Tibial nerve (tissue), 4 donors: ENCODE data around the gene CCL20. TPM values are rescaled to one million over a fixed set of nuclear protein-coding genes. Genes with fewer than 3 reads are reported as not detected.
A peak's percentile ranks its signal among the peaks of the same experiment; 100 is the strongest.

Experiments
- DNase-seq, 2 donors: peaks; one replicate each; pipeline ENCODE4 v3.0.0-alpha.2; 2019; ENCODE audit warnings: low spot score in 2 of 2
- H3K27ac ChIP-seq, 4 donors: fragments of 200-600 bp; sonication (generic) in 3 of 4; one replicate each; pipeline ENCODE4 v1.5.1; 2017 to 2019; ENCODE audit warnings: mild to moderate bottlenecking in 1 of 4
- H3K27me3 ChIP-seq, 2 donors: fragments of 200-600 bp; sonication (generic) in 1 of 2; one replicate each; pipeline versions ENCODE4 v1.5.1 to v1.6.0; 2017 to 2019
- H3K36me3 ChIP-seq, 3 donors: fragments of 200-600 bp; sonication (generic); one replicate each; pipeline ENCODE4 v1.5.1; 2018 to 2019
- H3K4me1 ChIP-seq, 4 donors: fragments of 200-600 bp; sonication (generic) in 3 of 4; one replicate each; pipeline ENCODE4 v1.5.1; 2017 to 2019
- H3K4me3 ChIP-seq, 4 donors: fragments of 200-600 bp; sonication (generic) in 3 of 4; one replicate each; pipeline ENCODE4 v1.5.1; 2017 to 2019; ENCODE audit warnings: mild to moderate bottlenecking in 1 of 4, moderate library complexity in 1 of 4
- H3K9me3 ChIP-seq, 4 donors: fragments of 200-600 bp; sonication (generic) in 3 of 4; one replicate each; pipeline ENCODE4 v1.5.1; 2017 to 2019
- CTCF ChIP-seq, 5 experiments: fragments of 200-600 bp in 3 of 5; fragments of 450-650 bp in 2 of 5; sonication (generic) in 3 of 5; IDR thresholded peaks; one replicate each; pipeline ENCODE4 v1.5.1; 2016 to 2019; ENCODE audit warnings: antibody characterized with exemption in 5 of 5, mild to moderate bottlenecking in 3 of 5, moderate library complexity in 2 of 5
- EP300 ChIP-seq, 2 donors: sonication (generic); formaldehyde crosslinking; IDR thresholded peaks; one replicate each; pipeline ENCODE4 v1.6.1; 2017; ENCODE audit warnings: antibody characterized with exemption in 2 of 2, mild to moderate bottlenecking in 1 of 2
- POLR2A ChIP-seq, 2 donors: fragments of 450-650 bp; IDR thresholded peaks; one replicate each; pipeline ENCODE4 v1.6.1; 2017; ENCODE audit warnings: antibody characterized with exemption in 2 of 2, mild to moderate bottlenecking in 2 of 2, moderate library complexity in 2 of 2
- WGBS, 2 donors: methylation state at CpG; one replicate each; pipeline ENCODE4 v1.1.5; 2018; 5-methylcytosine and 5-hydroxymethylcytosine counted together
- total RNA-seq, 4 donors: library from RNA; depleted of rRNA; stranded (reverse); fragments of >200 nt; gene quantifications; one replicate each; pipeline ENCODE4 v1.1.0, GENCODE V29; 2016

Gene CCL20
- total RNA-seq, 4 donors from 2014 or later: not detected

- Histone ChIP-seq H3K4me1 (no peaks in the 10 kb centered on the region), H3K27ac (no peak overlapping the region), H3K9me3 (no peaks in the 10 kb centered on the region), H3K36me3 (no peaks in the 10 kb centered on the region), H3K27me3 (no peaks in the 10 kb centered on the region), H3K4me3 (peak overlapping the region in 1 of 4 donors; percentile 4)
- no peak for DNase-seq
- TF ChIP-seq EP300 (IDR thresholded peaks at IDR 0.05) (no peak), CTCF (IDR thresholded peaks at IDR 0.05) (no peak)
- 88 to 91% methylated on average over 5 of the region's 5 CpGs for WGBS, 2 donors
Measured at GRCh38 chr2:227782804-227783203, 30.8 kb upstream of the CCL20 start.

GRCh38 chr2:227783404-227784138 lies 30.1 kb upstream of the CCL20 start:
- TF ChIP-seq EP300 (IDR thresholded peaks at IDR 0.05): no peak
- no peak for TF ChIP-seq POLR2A (IDR thresholded peaks at IDR 0.05)
- no peak for TF ChIP-seq CTCF (IDR thresholded peaks at IDR 0.05)
- H3K27me3 ChIP-seq: no peaks in the 10 kb centered on the region
- H3K9me3 ChIP-seq: no peaks in the 10 kb centered on the region
- peak overlapping the region in 2 of 4 donors; percentile 2 to 4 for H3K4me3 ChIP-seq
- no peaks in the 10 kb centered on the region for H3K36me3 ChIP-seq
- 77 to 83% methylated on average over 12 of the region's 12 CpGs for WGBS, 2 donors
- no peak for DNase-seq
- H3K4me1 ChIP-seq: no peaks in the 10 kb centered on the region
- peak overlapping the region in 1 of 4 donors; percentile 38 for H3K27ac ChIP-seq

- no peak for DNase-seq
Measured at GRCh38 chr2:227785293-227785692, 28.3 kb upstream of the CCL20 start.

GRCh38 chr2:227788561-227789018 lies 25.1 kb upstream of the CCL20 start:
- TF ChIP-seq CTCF (IDR thresholded peaks at IDR 0.05) (no peak), EP300 (IDR thresholded peaks at IDR 0.05) (no peak), POLR2A (IDR thresholded peaks at IDR 0.05) (no peak)
- WGBS, 2 donors: 80 to 86% methylated on average over 4 of the region's 4 CpGs
- Histone ChIP-seq H3K36me3 (no peaks in the 10 kb centered on the region), H3K9me3 (no peaks in the 10 kb centered on the region), H3K27ac (no peak overlapping the region), H3K4me3 (no peak overlapping the region), H3K4me1 (no peaks in the 10 kb centered on the region), H3K27me3 (no peaks in the 10 kb centered on the region)
- DNase-seq: no peak

More at GRCh38 chr2:227785293-227785692, 28.3 kb upstream of the CCL20 start:
- TF ChIP-seq EP300 (IDR thresholded peaks at IDR 0.05) (no peak), CTCF (IDR thresholded peaks at IDR 0.05) (no peak), POLR2A (IDR thresholded peaks at IDR 0.05) (no peak)
- H3K4me1 ChIP-seq: no peaks in the 10 kb centered on the region
- H3K4me3 ChIP-seq: no peak overlapping the region
- no peaks in the 10 kb centered on the region for H3K27me3 ChIP-seq
- no peaks in the 10 kb centered on the region for H3K36me3 ChIP-seq
- H3K9me3 ChIP-seq: no peaks in the 10 kb centered on the region
- no peak overlapping the region for H3K27ac ChIP-seq
- 32% methylated on average over 1 of the region's 1 CpG for WGBS, 2 donors

GRCh38 chr2:227789803-227790202 lies 23.8 kb upstream of the CCL20 start:
- no peak overlapping the region for H3K4me3 ChIP-seq
- H3K9me3 ChIP-seq: no peaks in the 10 kb centered on the region
- TF ChIP-seq CTCF (IDR thresholded peaks at IDR 0.05): no peak
- TF ChIP-seq POLR2A (IDR thresholded peaks at IDR 0.05): no peak
- no peak for TF ChIP-seq EP300 (IDR thresholded peaks at IDR 0.05)
- WGBS, 2 donors: 48 to 49% methylated on average over 4 of the region's 4 CpGs
- no peaks in the 10 kb centered on the region for H3K4me1 ChIP-seq
- no peak for DNase-seq
- H3K27ac ChIP-seq: no peak overlapping the region
- H3K36me3 ChIP-seq: no peaks in the 10 kb centered on the region
- no peaks in the 10 kb centered on the region for H3K27me3 ChIP-seq
